GM10847 (cell line): ENCODE measurements around the gene GPALPP1.

Experiments
- POLR2A ChIP-seq: IDR thresholded peaks from 2 replicates; pipeline ENCODE4 v1.6.1; 2011; ENCODE audit not compliant: insufficient read length; ENCODE audit errors: extremely low read depth

The GPALPP1 gene

GRCh38 chr13:44989071-44989889 is at the start of gene GPALPP1, which contains the start of gene NUFIP1:
Gene GPALPP1, plus strand, starts transcription at chr13:44989538. Its CDS starts 117 bp downstream, at chr13:44989655.
Gene NUFIP1, minus strand, starts transcription at chr13:44989471. Its CDS starts 35 bp downstream, at chr13:44989436.
- peak; percentile 37 for TF ChIP-seq POLR2A

- TF ChIP-seq POLR2A: no peak
Measured at GRCh38 chr13:44951184-44951583, 38.2 kb upstream of the GPALPP1 start.

GRCh38 chr13:44952671-44953070 is 36.7 kb upstream of the GPALPP1 start:
- no peak for TF ChIP-seq POLR2A

- no peak for TF ChIP-seq POLR2A
Measured at GRCh38 chr13:44954224-44954623, 35.1 kb upstream of the GPALPP1 start.

- TF ChIP-seq POLR2A: no peak
Measured at GRCh38 chr13:44955406-44955805, 33.9 kb upstream of the GPALPP1 start.

GRCh38 chr13:44961997-44962396 is 27.3 kb upstream of the GPALPP1 start:
- TF ChIP-seq POLR2A: no peak

- no peak for TF ChIP-seq POLR2A
Measured at GRCh38 chr13:44967704-44968433, 21.5 kb upstream of the GPALPP1 start.

- TF ChIP-seq POLR2A: no peak
Measured at GRCh38 chr13:44968434-44968815, 20.9 kb upstream of the GPALPP1 start.

- TF ChIP-seq POLR2A: no peak
Measured at GRCh38 chr13:44969551-44970484, 19.5 kb upstream of the GPALPP1 start.

GRCh38 chr13:44971656-44972595 is 17.4 kb upstream of the GPALPP1 start:
- no peak for TF ChIP-seq POLR2A

- TF ChIP-seq POLR2A: no peak
Measured at GRCh38 chr13:44972956-44973581, 16.3 kb upstream of the GPALPP1 start.

GRCh38 chr13:44974056-44974793 is 15.1 kb upstream of the GPALPP1 start:
- TF ChIP-seq POLR2A: no peak

- no peak for TF ChIP-seq POLR2A
Measured at GRCh38 chr13:44976196-44976595, 13.1 kb upstream of the GPALPP1 start.
